ENCODE measurements around the gene CEP295NL.

The CEP295NL gene

DNA sequence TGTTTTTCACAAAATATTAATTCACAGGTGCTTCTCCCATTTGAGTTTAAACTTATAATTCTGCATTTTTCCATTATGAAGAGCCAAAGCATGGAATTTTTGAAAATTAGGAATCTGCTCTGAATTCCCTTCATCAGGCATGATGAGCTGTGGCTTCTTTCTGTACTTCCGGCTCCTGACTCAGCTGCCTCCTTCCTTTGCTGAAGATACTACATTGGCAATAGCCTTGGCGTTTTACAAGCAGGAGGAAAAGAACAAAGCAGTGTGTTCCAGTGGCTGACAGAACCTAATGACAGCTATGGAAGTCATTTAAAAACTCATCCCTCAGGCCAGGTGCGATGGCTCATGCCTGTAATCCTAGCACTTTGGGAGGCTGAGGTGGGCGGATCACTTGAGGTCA lies 44.0 kb downstream of the CEP295NL start:
- TF ChIP-seq CTCF (IDR thresholded peaks at IDR 0.05) = no peak
- H3K36me3 ChIP-seq = peaks cover 86% of the 10 kb centered on the region
- peaks cover 4 to 17% of the 10 kb centered on the region in 2 experiments for H3K4me1 ChIP-seq (ENCODE audit: control insufficient read depth in 1 of 2, insufficient read depth in 1 of 2, low read depth in 1 of 2, low read length in 1 of 2)
- no peaks in the 10 kb centered on the region for H3K9me3 ChIP-seq
- no peak overlapping the region for H3K4me3 ChIP-seq (ENCODE audit: low read depth in 1 of 2, low read length in 1 of 2)
- H3K27me3 ChIP-seq = no peaks in the 10 kb centered on the region
- H3K27ac ChIP-seq = no peak overlapping the region

DNA sequence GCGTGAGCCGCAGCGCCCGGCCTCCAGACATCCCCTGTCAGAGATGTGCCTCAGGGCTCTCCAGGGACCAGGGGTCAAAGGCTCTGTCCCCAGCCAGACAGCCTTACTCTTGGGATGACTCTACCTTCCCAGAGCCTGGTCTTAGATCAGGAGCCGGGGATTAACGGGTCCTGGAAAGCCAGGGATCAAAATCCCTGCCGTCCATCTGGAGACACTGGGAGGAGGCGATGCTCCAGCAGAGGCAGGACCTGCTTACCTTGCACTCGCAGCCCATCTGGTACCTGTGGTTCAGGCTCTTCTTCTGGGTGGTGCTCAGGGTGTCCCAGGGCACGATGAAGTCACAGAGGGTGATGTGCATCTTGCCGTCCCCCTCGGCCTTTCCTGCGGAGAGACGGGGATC lies 45.7 kb downstream of the CEP295NL start:
- no peak for TF ChIP-seq CTCF (IDR thresholded peaks at IDR 0.05)

GRCh38 chr17:78855561-78856165 lies 47.3 kb downstream of the CEP295NL start:
- H3K27me3 ChIP-seq = no peaks in the 10 kb centered on the region
- no peak for TF ChIP-seq CTCF (IDR thresholded peaks at IDR 0.05)
- no peaks in the 10 kb centered on the region for H3K9me3 ChIP-seq
- H3K4me1 ChIP-seq (ENCODE audit: control insufficient read depth in 1 of 2, insufficient read depth in 1 of 2, low read depth in 1 of 2, low read length in 1 of 2) = peaks cover 0 to 10% of the 10 kb centered on the region in 2 experiments
- H3K36me3 ChIP-seq = peaks cover 86% of the 10 kb centered on the region
- H3K27ac ChIP-seq = peak overlapping the region; percentile 31
- H3K4me3 ChIP-seq (ENCODE audit: low read depth in 1 of 2, low read length in 1 of 2) = no peak overlapping the region

More for the DNA sequence above, 45.7 kb downstream of the CEP295NL start:
- H3K4me3 ChIP-seq (ENCODE audit: low read depth in 1 of 2, low read length in 1 of 2) = no peak overlapping the region
- no peak overlapping the region for H3K27ac ChIP-seq
- peaks cover 88% of the 10 kb centered on the region for H3K36me3 ChIP-seq
- H3K9me3 ChIP-seq = no peaks in the 10 kb centered on the region
- H3K4me1 ChIP-seq (ENCODE audit: control insufficient read depth in 1 of 2, insufficient read depth in 1 of 2, low read depth in 1 of 2, low read length in 1 of 2) = peaks cover 0 to 12% of the 10 kb centered on the region in 2 experiments
- H3K27me3 ChIP-seq = no peaks in the 10 kb centered on the region

GRCh38 chr17:78854508-78854907 lies 48.5 kb downstream of the CEP295NL start:
- no peak overlapping the region for H3K4me3 ChIP-seq (ENCODE audit: low read depth in 1 of 2, low read length in 1 of 2)
- peaks cover 0 to 10% of the 10 kb centered on the region in 2 experiments for H3K4me1 ChIP-seq (ENCODE audit: control insufficient read depth in 1 of 2, insufficient read depth in 1 of 2, low read depth in 1 of 2, low read length in 1 of 2)
- H3K27me3 ChIP-seq = no peaks in the 10 kb centered on the region
- peaks cover 76% of the 10 kb centered on the region for H3K36me3 ChIP-seq
- H3K9me3 ChIP-seq = no peaks in the 10 kb centered on the region
- TF ChIP-seq CTCF (IDR thresholded peaks at IDR 0.05) = no peak
- peak overlapping the region; percentile 47 for H3K27ac ChIP-seq

- Histone ChIP-seq H3K36me3 (peaks cover 72% of the 10 kb centered on the region), H3K4me1 (ENCODE audit: control insufficient read depth in 1 of 2, insufficient read depth in 1 of 2, low read depth in 1 of 2, low read length in 1 of 2) (peaks cover 0 to 10% of the 10 kb centered on the region in 2 experiments), H3K27me3 (no peaks in the 10 kb centered on the region), H3K4me3 (ENCODE audit: low read depth in 1 of 2, low read length in 1 of 2) (no peak overlapping the region), H3K9me3 (no peaks in the 10 kb centered on the region), H3K27ac (peak overlapping the region; percentile 47)
- TF ChIP-seq CTCF (IDR thresholded peaks at IDR 0.05) = no peak
Measured at GRCh38 chr17:78853926-78854394, 49.0 kb downstream of the CEP295NL start.

Measured in neutrophil (primary cell).